Chondrocyte (in vitro differentiated cells): ENCODE results near the gene RELCH. TPM values are rescaled to one million over a fixed set of nuclear protein-coding genes. Genes with fewer than 3 reads are reported as not detected.

Experiments
- DNase-seq: peaks from one replicate; pipeline ENCODE4 v3.0.0; 2021; ENCODE audit warnings: mixed read lengths, low spot score
- H3K27ac Mint-ChIP-seq: one replicate; pipeline ENCODE4 v1.8.0; 2021; ENCODE audit warnings: mild to moderate bottlenecking, moderate library complexity, mixed read lengths; ENCODE audit not compliant: unreplicated experiment
- H3K27me3 Mint-ChIP-seq: 2 replicates; pipeline ENCODE4 v1.8.0; 2021; ENCODE audit warnings: low read depth, mixed read lengths
- H3K36me3 Mint-ChIP-seq: 2 replicates; pipeline ENCODE4 v1.8.0; 2021; ENCODE audit warnings: low read depth, mixed read lengths
- H3K4me1 Mint-ChIP-seq: 2 replicates; pipeline ENCODE4 v1.8.0; 2021; ENCODE audit warnings: low read depth, mild to moderate bottlenecking, mixed read lengths
- H3K4me3 Mint-ChIP-seq: one replicate; pipeline ENCODE4 v1.8.0; 2021; ENCODE audit warnings: mild to moderate bottlenecking, moderate library complexity, mixed read lengths; ENCODE audit not compliant: unreplicated experiment
- H3K9me3 Mint-ChIP-seq: 2 replicates; pipeline ENCODE4 v1.8.0; 2021; ENCODE audit warnings: low read depth, mixed read lengths
- total RNA-seq: library from RNA; stranded (reverse); gene quantifications from 3 replicates; pipeline ENCODE4 v1.2.1, GENCODE V29; 2021
- TF ChIP-seq, protein P1 (sequence below): fragments of 200-600 bp; sonication (generic); IDR thresholded peaks from 2 replicates; pipeline ENCODE4 v1.5.0; 2021; ENCODE audit warnings: antibody characterized with exemption, mild to moderate bottlenecking, moderate library complexity

Gene RELCH
- total RNA-seq, 1 donor from 2014 or later: 15.2 TPM

- Mint-ChIP-seq H3K9me3 (no peaks in the 10 kb centered on the region), H3K36me3 (peaks cover 4% of the 10 kb centered on the region), H3K4me3 (no peak overlapping the region), H3K4me1 (peaks cover 34% of the 10 kb centered on the region), H3K27me3 (no peaks in the 10 kb centered on the region), H3K27ac (peak overlapping the region; percentile 78)
- DNase-seq: no peak
- TF ChIP-seq, protein P1, sequence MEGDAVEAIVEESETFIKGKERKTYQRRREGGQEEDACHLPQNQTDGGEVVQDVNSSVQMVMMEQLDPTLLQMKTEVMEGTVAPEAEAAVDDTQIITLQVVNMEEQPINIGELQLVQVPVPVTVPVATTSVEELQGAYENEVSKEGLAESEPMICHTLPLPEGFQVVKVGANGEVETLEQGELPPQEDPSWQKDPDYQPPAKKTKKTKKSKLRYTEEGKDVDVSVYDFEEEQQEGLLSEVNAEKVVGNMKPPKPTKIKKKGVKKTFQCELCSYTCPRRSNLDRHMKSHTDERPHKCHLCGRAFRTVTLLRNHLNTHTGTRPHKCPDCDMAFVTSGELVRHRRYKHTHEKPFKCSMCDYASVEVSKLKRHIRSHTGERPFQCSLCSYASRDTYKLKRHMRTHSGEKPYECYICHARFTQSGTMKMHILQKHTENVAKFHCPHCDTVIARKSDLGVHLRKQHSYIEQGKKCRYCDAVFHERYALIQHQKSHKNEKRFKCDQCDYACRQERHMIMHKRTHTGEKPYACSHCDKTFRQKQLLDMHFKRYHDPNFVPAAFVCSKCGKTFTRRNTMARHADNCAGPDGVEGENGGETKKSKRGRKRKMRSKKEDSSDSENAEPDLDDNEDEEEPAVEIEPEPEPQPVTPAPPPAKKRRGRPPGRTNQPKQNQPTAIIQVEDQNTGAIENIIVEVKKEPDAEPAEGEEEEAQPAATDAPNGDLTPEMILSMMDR: no peak
These were observed 93.7 kb downstream of the RELCH start for GRCh38 chr18:62280786-62281185.

DNA sequence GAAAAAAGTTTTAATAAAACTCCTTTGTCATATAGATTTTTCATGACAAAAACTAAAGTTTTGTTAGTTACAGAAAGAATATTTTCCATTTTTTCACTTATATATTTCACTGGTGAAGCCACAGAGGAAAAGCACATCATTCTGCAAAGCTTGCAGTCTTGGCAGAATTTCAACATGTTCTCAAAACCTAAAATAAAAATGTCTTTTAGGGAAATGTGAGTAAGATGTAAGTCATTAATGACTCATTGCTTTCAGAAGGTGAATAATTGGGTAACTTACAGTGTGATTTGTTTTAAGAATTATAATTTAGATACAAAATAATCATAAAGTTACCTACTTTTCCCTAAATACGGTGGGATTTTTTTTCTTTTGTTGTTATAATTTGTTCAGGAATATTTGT, 94.6 kb downstream of the RELCH start:
- Mint-ChIP-seq H3K4me3 (no peak overlapping the region), H3K4me1 (peaks cover 32% of the 10 kb centered on the region), H3K36me3 (peaks cover 3% of the 10 kb centered on the region), H3K9me3 (no peaks in the 10 kb centered on the region), H3K27ac (peak overlapping the region; percentile 78), H3K27me3 (no peaks in the 10 kb centered on the region)
- TF ChIP-seq, protein P1: no peak
- no peak for DNase-seq

- H3K27me3 Mint-ChIP-seq: no peaks in the 10 kb centered on the region
- H3K27ac Mint-ChIP-seq: peak overlapping the region; percentile 78
- peaks cover 3% of the 10 kb centered on the region for H3K36me3 Mint-ChIP-seq
- TF ChIP-seq, protein P1: no peak
- H3K9me3 Mint-ChIP-seq: no peaks in the 10 kb centered on the region
- H3K4me1 Mint-ChIP-seq: peaks cover 32% of the 10 kb centered on the region
- no peak for DNase-seq
- no peak overlapping the region for H3K4me3 Mint-ChIP-seq
These were observed 95.2 kb downstream of the RELCH start for GRCh38 chr18:62282188-62282629.

DNA sequence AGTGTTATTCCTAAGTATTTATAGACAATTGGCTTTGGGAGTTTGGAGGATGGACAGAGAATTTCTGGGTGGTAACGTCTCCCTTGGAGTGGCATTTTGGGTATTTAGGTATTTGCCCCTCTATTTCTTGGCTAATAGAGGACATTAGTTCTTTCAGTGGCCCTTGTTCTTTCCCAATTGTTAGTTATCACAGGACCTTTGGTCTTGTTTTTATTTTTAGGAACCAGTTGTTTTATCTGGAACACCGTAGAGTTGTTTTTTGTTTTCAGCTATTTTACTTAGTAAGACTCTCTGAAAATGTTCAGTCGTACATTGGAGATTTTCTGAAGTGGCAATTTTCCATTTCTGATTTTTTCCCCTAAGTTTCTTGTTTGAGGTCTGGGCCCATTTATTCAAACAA, 97.6 kb downstream of the RELCH start:
- DNase-seq: no peak
- TF ChIP-seq, protein P1: no peak
- H3K36me3 Mint-ChIP-seq: peaks cover 6% of the 10 kb centered on the region
- H3K9me3 Mint-ChIP-seq: no peaks in the 10 kb centered on the region
- peaks cover 40% of the 10 kb centered on the region for H3K4me1 Mint-ChIP-seq
- H3K27me3 Mint-ChIP-seq: no peaks in the 10 kb centered on the region
- H3K27ac Mint-ChIP-seq: no peak overlapping the region
- H3K4me3 Mint-ChIP-seq: no peak overlapping the region

- no peak for DNase-seq
- no peak overlapping the region for H3K4me3 Mint-ChIP-seq
- H3K27me3 Mint-ChIP-seq: no peaks in the 10 kb centered on the region
- H3K9me3 Mint-ChIP-seq: no peaks in the 10 kb centered on the region
- no peak overlapping the region for H3K27ac Mint-ChIP-seq
- peaks cover 6% of the 10 kb centered on the region for H3K36me3 Mint-ChIP-seq
- TF ChIP-seq, protein P1: no peak
- H3K4me1 Mint-ChIP-seq: peaks cover 40% of the 10 kb centered on the region
These were observed 98.2 kb downstream of the RELCH start for GRCh38 chr18:62285281-62285680.
